ENCODE data around the gene PHLDA3.
"Not testable (repeated sequence)": the region's sequence is repeated elsewhere in the genome, so short reads cannot be mapped to it uniquely, and the experiment has no call there.

PHLDA3 gene

DNA sequence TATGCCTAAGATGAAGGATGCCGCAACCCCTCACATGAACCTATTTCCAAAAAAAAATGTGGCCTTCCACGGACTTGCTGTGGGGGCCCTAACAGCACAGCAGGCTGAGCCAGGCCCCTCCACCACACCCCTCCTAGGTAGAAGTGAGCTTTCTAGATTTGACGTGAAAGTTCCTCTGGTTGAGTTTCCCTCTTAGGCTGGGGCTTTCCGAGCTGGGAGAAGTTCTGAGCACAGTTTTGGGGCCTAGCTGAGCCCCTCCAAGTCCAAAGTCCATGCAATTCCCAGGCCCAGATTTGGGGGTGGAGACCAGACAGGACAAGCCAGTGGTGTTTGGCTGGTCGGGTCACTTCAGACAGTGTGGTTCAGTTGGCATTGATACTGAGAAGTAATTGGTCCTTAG, 13.8 kb upstream of the PHLDA3 start:
- H3K9me3 ChIP-seq (ENCODE audit: control insufficient read depth, low read length) = no peaks in the 10 kb centered on the region
- H3K27me3 ChIP-seq (replicated peaks; ENCODE audit: control insufficient read depth, insufficient read depth, low read length) = no peaks in the 10 kb centered on the region
- no peak overlapping the region for H3K9ac ChIP-seq (ENCODE audit: low read length)
- H3K4me1 ChIP-seq (ENCODE audit: control insufficient read depth, insufficient read depth, low read length) = peaks cover 16% of the 10 kb centered on the region
- DNase-seq (ENCODE audit: low read depth) = no peak
- no peak overlapping the region for H3K4me3 ChIP-seq (ENCODE audit: low read length)
- peaks cover 29% of the 10 kb centered on the region for H3K36me3 ChIP-seq (ENCODE audit: control insufficient read depth, insufficient read depth, low read length, severe bottlenecking)

DNA sequence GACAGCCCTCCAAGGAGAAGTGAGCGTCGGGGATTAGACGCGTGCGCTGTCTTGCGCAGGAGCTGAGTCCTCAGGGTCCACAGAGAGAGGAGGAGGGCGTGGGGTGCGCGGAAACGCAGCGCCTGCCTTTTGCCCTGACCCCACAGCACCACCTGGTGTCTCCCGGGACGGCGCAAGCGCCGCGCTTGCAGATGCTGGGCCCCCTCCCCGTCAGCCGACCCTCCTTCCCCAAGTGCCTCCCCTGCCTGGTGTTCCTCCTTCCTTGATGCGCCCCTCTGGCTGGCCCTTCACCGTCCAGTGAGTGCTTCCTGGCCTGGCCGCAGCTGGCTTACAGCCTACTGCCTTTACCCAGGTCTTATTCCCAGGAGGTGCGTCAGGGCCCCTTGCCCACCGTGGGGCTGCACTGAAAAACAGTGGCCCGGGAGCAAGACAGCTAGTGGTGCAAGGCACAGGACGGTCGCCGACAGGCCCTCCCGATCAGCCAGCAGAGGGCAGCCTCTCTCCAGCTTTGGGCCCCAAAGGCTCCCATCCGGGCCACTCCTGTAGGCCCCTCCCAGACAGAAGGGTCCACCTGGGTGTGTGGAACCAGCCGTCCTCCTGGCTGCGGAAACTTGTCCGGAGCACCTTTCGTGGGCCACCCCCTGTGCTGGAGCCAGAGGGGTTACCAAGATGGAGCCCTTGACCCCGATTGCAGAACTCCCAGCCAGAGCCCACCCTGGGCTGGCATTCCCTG, 12.9 kb upstream of the PHLDA3 start:
- H3K4me1 ChIP-seq (ENCODE audit: control insufficient read depth, insufficient read depth, low read length) = peaks cover 16% of the 10 kb centered on the region
- DNase-seq (ENCODE audit: low read depth) = peak; percentile 87
- peak overlapping the region; percentile 54 for H3K9ac ChIP-seq (ENCODE audit: low read length)
- no peaks in the 10 kb centered on the region for H3K9me3 ChIP-seq (ENCODE audit: control insufficient read depth, low read length)
- peak overlapping the region; percentile 50 for H3K4me3 ChIP-seq (ENCODE audit: low read length)
- H3K27me3 ChIP-seq (replicated peaks; ENCODE audit: control insufficient read depth, insufficient read depth, low read length) = no peaks in the 10 kb centered on the region
- peaks cover 25% of the 10 kb centered on the region for H3K36me3 ChIP-seq (ENCODE audit: control insufficient read depth, insufficient read depth, low read length, severe bottlenecking)

DNA sequence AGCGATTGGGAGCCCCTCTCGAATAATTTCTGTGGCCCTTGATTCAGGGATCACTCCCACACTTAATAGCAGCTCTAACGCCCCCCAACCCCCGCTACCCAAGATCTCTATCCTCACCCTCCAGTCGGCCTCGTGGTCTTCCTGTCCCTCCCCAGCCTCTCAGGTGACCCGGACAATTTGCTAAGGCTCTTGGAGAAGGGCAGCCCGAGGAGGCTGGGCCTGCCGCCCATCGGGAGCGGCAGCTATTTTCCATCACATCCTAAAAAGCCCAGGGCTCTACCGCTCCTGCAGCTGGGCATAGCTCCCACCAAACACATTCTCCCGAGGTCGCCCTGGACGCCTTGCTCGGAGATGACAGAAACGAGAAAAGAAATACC, 12.0 kb upstream of the PHLDA3 start:
- H3K9me3 ChIP-seq (ENCODE audit: control insufficient read depth, low read length) = no peaks in the 10 kb centered on the region
- peaks cover 23% of the 10 kb centered on the region for H3K36me3 ChIP-seq (ENCODE audit: control insufficient read depth, insufficient read depth, low read length, severe bottlenecking)
- H3K27me3 ChIP-seq (replicated peaks; ENCODE audit: control insufficient read depth, insufficient read depth, low read length) = no peaks in the 10 kb centered on the region
- DNase-seq (ENCODE audit: low read depth) = no peak
- H3K9ac ChIP-seq (ENCODE audit: low read length) = peak overlapping the region; percentile 54
- H3K4me3 ChIP-seq (ENCODE audit: low read length) = peak overlapping the region; percentile 50
- H3K4me1 ChIP-seq (ENCODE audit: control insufficient read depth, insufficient read depth, low read length) = peaks cover 25% of the 10 kb centered on the region

DNA sequence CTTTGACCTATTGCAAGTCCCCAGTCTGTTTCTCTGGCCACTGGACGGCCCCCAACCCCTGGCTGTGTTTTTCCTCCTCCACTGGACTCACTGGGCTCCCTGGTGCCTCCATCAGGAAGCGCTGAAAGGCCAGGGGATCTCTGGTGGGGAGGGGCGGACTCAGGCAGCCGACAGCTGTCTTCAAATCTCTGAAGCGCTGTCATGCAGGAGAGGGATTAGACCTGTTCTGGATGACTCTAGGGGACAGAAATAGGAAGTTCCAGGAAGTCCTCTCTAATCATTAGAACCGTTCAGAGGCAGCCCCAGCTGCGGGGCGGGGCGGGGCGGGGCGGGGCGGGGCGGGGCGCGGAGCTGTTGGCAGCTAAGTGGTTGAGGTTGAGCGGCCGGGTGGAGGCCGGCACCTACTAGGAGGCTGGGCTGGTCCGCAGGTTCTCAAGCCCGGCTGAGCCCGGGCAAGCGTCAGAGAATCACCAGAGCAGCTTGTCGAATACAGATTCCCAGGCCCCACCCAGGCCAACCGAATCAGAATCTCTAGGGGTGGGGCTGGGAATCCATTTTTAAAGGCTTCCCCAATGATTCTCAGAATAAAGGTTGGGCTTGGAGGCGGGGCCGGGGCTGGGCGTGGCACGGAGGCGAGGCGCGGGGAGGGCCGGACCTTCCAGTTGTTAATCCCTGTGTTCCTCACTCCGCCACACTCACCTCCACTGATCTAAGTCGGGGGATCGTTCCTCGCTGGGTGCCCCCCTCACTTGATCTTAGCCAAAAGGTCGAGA, 11.4 kb upstream of the PHLDA3 start:
- Histone ChIP-seq H3K4me3 (ENCODE audit: low read length) (peak overlapping the region; percentile 50), H3K36me3 (ENCODE audit: control insufficient read depth, insufficient read depth, low read length, severe bottlenecking) (peaks cover 20% of the 10 kb centered on the region), H3K27me3 (replicated peaks; ENCODE audit: control insufficient read depth, insufficient read depth, low read length) (no peaks in the 10 kb centered on the region)

DNA sequence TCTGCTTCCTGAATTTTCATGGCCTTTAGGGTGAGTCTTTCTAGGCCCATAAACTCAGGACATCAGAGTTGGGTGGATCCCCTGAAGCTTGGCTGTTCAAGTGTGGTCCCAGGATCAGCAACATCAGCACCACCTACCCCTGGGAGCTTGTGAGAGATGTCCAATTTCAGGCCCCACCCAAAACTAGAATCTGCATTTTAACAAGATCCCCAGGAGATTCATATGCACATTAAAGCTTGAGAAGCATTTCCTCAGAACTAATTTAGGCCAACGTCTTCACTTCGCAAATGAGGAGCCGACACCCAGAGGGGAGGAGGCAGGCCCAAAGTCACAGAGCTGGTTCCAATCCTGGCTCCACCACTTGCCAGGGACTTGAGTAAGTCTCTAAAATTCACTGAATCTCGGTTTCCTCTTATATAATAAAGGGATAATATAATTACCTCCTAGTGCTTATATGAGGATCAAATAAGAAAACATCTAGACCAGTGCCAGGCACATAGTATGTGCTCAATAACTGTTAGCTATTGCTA, 10.3 kb upstream of the PHLDA3 start:
- Histone ChIP-seq H3K27me3 (replicated peaks; ENCODE audit: control insufficient read depth, insufficient read depth, low read length) (no peaks in the 10 kb centered on the region), H3K36me3 (ENCODE audit: control insufficient read depth, insufficient read depth, low read length, severe bottlenecking) (peaks cover 10% of the 10 kb centered on the region), H3K9me3 (ENCODE audit: control insufficient read depth, low read length) (no peaks in the 10 kb centered on the region), H3K9ac (ENCODE audit: low read length) (no peak overlapping the region), H3K4me1 (ENCODE audit: control insufficient read depth, insufficient read depth, low read length) (peaks cover 25% of the 10 kb centered on the region), H3K4me3 (ENCODE audit: low read length) (no peak overlapping the region)
- no peak for DNase-seq (ENCODE audit: low read depth)

More for the DNA sequence above, 11.4 kb upstream of the PHLDA3 start:
- Histone ChIP-seq H3K9me3 (ENCODE audit: control insufficient read depth, low read length) (no peaks in the 10 kb centered on the region), H3K4me1 (ENCODE audit: control insufficient read depth, insufficient read depth, low read length) (peaks cover 25% of the 10 kb centered on the region), H3K9ac (ENCODE audit: low read length) (peak overlapping the region; percentile 54)
- DNase-seq (ENCODE audit: low read depth) = no peak

- DNase-seq (ENCODE audit: low read depth); H3K27me3 ChIP-seq (replicated peaks; ENCODE audit: control insufficient read depth, insufficient read depth, low read length); H3K36me3 ChIP-seq (ENCODE audit: control insufficient read depth, insufficient read depth, low read length, severe bottlenecking); H3K9ac ChIP-seq (ENCODE audit: low read length); H3K4me3 ChIP-seq (ENCODE audit: low read length); H3K9me3 ChIP-seq (ENCODE audit: control insufficient read depth, low read length): not testable (repeated sequence)
- peaks cover 25% of the 10 kb centered on the region for H3K4me1 ChIP-seq (ENCODE audit: control insufficient read depth, insufficient read depth, low read length)
These were observed 9.7 kb upstream of the PHLDA3 start for GRCh38 chr1:201478666-201479065.

- H3K4me3 ChIP-seq (ENCODE audit: low read length) = no peak overlapping the region
- peaks cover 25% of the 10 kb centered on the region for H3K4me1 ChIP-seq (ENCODE audit: control insufficient read depth, insufficient read depth, low read length)
- H3K9ac ChIP-seq (ENCODE audit: low read length) = no peak overlapping the region
- DNase-seq (ENCODE audit: low read depth) = peak; percentile 39
- H3K27me3 ChIP-seq (replicated peaks; ENCODE audit: control insufficient read depth, insufficient read depth, low read length) = no peaks in the 10 kb centered on the region
- H3K36me3 ChIP-seq (ENCODE audit: control insufficient read depth, insufficient read depth, low read length, severe bottlenecking) = no peaks in the 10 kb centered on the region
- no peaks in the 10 kb centered on the region for H3K9me3 ChIP-seq (ENCODE audit: control insufficient read depth, low read length)
These were observed 7.8 kb upstream of the PHLDA3 start for GRCh38 chr1:201476670-201477344.

DNA sequence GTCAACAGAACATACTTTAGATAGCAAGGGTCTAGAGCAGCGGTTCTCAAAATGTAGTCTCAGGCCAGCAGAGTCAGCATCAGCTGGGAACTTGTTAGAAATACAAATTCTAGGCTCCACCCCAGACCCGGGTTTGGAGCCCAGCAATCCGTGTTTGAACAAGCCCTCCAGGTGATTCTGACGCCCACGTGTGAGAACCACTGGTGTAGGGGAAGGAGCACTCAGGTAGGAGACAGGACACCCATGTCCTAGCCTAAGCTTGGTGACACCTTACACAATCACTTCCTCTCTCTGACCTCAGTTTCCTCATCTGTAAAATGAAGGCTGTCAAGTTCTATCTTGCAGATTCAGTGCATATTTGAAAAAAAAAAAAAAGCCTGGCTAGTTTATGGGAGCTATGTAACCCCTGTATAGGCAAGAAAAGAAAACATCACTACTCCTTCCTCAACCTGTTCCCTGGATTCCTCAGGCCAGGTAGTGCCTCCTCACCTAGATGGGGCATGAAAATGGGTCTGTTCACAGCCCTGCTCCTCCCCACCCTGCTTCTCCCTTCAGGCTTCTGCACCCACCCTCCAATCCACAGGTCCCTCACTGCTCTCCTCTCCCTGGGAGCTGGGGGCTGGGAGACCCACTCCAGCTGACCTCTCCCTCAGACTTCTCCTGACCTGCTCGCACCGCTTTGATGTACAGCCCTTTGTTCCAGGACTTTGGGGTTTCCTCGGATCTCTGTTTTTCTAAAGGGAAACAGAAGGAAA, 7.1 kb upstream of the PHLDA3 start:
- Histone ChIP-seq H3K36me3 (ENCODE audit: control insufficient read depth, insufficient read depth, low read length, severe bottlenecking) (no peaks in the 10 kb centered on the region), H3K4me3 (ENCODE audit: low read length) (no peak overlapping the region), H3K9me3 (ENCODE audit: control insufficient read depth, low read length) (no peaks in the 10 kb centered on the region), H3K9ac (ENCODE audit: low read length) (no peak overlapping the region), H3K4me1 (ENCODE audit: control insufficient read depth, insufficient read depth, low read length) (peaks cover 23% of the 10 kb centered on the region), H3K27me3 (replicated peaks; ENCODE audit: control insufficient read depth, insufficient read depth, low read length) (no peaks in the 10 kb centered on the region)
- DNase-seq (ENCODE audit: low read depth) = no peak

GRCh38 chr1:201475130-201475529, 6.1 kb upstream of the PHLDA3 start:
- no peaks in the 10 kb centered on the region for H3K36me3 ChIP-seq (ENCODE audit: control insufficient read depth, insufficient read depth, low read length, severe bottlenecking)
- H3K9ac ChIP-seq (ENCODE audit: low read length) = no peak overlapping the region
- no peak overlapping the region for H3K4me3 ChIP-seq (ENCODE audit: low read length)
- no peak for DNase-seq (ENCODE audit: low read depth)
- H3K27me3 ChIP-seq (replicated peaks; ENCODE audit: control insufficient read depth, insufficient read depth, low read length) = no peaks in the 10 kb centered on the region
- H3K4me1 ChIP-seq (ENCODE audit: control insufficient read depth, insufficient read depth, low read length) = peaks cover 18% of the 10 kb centered on the region
- no peaks in the 10 kb centered on the region for H3K9me3 ChIP-seq (ENCODE audit: control insufficient read depth, low read length)

GRCh38 chr1:201473296-201473695, 4.3 kb upstream of the PHLDA3 start:
- DNase-seq (ENCODE audit: low read depth) = no peak
- no peak overlapping the region for H3K4me3 ChIP-seq (ENCODE audit: low read length)
- no peaks in the 10 kb centered on the region for H3K27me3 ChIP-seq (replicated peaks; ENCODE audit: control insufficient read depth, insufficient read depth, low read length)

More at GRCh38 chr1:201473296-201473695, 4.3 kb upstream of the PHLDA3 start:
- Histone ChIP-seq H3K36me3 (ENCODE audit: control insufficient read depth, insufficient read depth, low read length, severe bottlenecking) (no peaks in the 10 kb centered on the region), H3K9me3 (ENCODE audit: control insufficient read depth, low read length) (no peaks in the 10 kb centered on the region), H3K4me1 (ENCODE audit: control insufficient read depth, insufficient read depth, low read length) (peaks cover 25% of the 10 kb centered on the region), H3K9ac (ENCODE audit: low read length) (no peak overlapping the region)

All from adipocyte (in vitro differentiated cells).